Stimulated activated CD4-positive, alpha-beta T cell treated with anti-CD3 and anti-CD28 coated beads, Interleukin-15, amount 100 ng/mL, for 1 hour (primary cell): ENCODE measurements around the gene OVCA2.

ENCODE experiments used
- DNase-seq, 2 donors: peaks; one replicate each; pipeline ENCODE4 v3.0.0-alpha.2; 2020; ENCODE audit warnings: low read depth in 1 of 2, low spot score in 1 of 2

Gene OVCA2

GRCh38 chr17:2064520-2064971, 22.7 kb downstream of the OVCA2 start:
- no peak for DNase-seq

GRCh38 chr17:2064980-2065785, 23.4 kb downstream of the OVCA2 start:
- DNase-seq, result peak in 1 of 2 donors; percentile 50

- DNase-seq, result no peak
Observed at GRCh38 chr17:2065949-2066400, 24.2 kb downstream of the OVCA2 start.

GRCh38 chr17:2067048-2067561, 25.3 kb downstream of the OVCA2 start:
- DNase-seq, result no peak

GRCh38 chr17:2067608-2068024, 25.8 kb downstream of the OVCA2 start:
- DNase-seq, result no peak

DNA sequence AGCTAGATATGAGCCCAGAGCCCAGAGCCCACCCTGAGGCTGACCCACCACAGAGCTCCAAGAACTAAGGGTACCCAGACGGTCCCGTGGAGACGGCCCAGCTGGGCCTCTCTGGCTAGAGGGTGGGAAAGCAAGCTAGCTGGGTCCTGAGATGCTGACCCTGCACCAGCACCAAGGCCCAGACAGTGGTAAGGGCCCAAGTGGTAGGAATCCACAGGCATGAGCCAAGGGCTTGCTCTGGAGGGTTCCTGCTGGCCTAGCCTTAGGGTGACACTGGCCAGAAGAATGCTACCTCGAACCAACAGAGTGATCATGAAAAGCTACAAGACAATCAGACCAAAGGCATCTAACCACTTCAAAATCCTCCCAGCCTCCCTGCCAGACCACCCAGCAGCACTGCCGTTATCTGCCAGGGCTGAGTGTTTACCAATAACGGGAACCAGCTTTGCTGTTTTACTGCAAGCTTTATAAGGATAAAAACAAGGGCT, 26.3 kb downstream of the OVCA2 start:
- no peak for DNase-seq

- no peak for DNase-seq
Observed at GRCh38 chr17:2068519-2069051, 26.8 kb downstream of the OVCA2 start.

DNA sequence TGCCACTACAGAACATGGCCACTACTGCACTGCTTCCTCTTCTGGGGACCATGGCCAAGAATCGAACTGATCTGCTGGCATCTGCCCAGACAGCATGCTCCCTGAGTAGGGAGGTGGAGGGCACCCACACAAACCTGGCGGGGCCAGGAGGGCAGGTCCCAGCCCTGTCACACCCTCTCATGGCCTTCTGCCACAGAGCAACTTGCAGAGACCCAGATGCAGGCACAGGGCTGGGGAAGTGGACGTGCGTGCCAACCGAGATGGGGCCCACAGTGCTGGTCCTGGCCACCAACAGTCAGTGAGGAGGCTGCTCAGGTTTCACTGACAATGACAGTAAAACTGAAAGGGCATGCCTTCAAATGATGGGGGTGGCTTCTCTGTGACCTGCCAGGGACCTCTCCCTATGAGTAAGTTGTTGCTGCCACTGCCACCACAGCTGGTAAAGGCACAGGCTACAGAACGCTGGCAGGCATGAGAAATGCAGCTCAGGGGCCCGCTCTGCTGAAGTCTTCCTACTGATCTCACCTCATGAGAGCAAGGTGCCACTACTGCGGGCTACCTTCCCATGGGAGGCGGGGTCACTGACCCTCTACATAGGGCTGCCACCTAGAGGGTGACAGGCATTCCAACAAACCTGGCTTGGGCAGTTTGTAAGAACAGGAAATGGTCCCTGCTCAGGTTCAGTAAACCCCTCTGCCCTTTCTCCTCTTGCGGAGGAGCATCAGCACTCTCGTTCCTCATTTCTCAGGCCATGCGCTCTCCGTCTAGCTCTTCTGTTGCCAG, 28.6 kb downstream of the OVCA2 start:
- DNase-seq, result no peak

DNA sequence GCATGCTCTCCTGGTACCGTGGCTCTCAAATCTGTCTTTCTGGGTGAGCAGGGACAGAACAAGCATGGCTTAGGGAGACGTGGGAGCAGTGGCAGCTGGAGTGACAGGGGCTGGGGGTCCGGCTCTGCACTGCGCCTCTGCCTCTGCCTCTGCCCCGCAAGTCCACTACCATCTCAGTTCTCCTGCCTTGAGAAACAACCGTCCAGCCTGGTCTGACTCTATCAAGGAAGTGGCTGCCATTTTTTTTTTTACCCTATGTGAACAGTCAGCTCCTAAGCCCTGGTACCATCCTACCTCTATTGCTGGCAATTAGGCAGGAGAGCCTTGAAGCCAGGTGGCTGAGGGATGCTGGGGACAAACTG, 29.2 kb downstream of the OVCA2 start:
- DNase-seq, result no peak

DNA sequence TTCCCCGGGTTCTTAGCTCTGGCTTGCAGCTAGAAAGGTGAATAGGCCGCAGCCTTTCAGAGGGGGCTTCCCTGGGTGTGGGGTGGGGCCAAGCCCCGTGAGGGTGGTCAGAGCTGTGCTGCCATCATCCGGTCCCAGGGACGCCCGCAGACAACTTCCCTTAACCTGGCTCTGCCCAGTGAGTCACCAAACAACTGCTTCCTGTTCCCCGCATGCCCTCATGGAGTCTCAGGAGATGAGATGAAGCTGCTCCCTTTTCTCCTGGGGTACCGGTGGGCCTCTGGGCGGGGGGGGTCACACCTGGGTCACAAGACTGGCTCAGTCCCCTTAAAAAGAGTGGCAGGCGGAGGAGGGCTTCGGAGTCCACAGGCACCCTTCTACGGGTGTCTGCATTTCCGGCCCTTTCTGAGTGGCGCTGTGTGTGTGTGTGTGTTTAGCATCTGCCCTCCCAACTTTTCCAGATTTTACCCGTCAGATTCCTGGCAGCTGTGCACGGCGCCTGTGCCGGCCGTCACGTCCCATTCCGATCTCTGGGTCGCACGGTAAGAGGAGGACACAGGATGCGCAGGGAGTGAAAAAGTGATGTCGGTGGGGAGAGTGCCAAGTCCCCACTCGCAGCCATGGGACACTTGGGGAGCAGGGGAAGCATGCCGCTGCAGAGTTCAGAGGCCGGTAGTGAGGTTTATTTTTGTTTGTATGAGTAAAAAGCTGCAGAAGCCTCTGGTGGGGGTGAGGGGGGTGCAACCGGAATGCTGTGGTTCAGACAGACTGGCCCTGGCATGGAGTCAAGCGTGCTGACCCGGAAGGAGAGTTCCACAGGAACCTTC, 29.8 kb downstream of the OVCA2 start:
- no peak for DNase-seq

- DNase-seq, result no peak
Observed at GRCh38 chr17:2074919-2075318, 33.1 kb downstream of the OVCA2 start.

- DNase-seq, result no peak
Observed at GRCh38 chr17:2075336-2076086, 33.7 kb downstream of the OVCA2 start.

GRCh38 chr17:2076087-2076984, 34.5 kb downstream of the OVCA2 start:
- DNase-seq, result no peak

DNA sequence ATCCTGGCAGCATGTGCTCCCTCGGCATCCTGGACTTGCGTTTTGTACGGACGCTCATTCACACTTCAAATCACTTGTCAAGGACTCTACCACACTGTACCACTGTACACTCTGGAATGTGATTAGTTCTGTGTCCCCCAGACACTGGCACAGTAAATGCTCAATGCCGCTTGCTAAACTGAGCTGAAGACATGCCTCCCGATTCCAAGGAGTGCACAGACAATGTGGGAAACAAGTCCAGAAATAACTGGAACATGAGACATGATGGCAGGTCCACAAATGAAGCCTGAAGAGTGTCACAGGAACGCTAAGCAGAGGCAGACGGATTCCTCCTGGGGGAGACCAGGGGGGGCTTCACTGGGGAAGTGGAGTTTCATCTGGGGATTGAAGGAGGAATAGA, 35.2 kb downstream of the OVCA2 start:
- DNase-seq, result no peak

- no peak for DNase-seq
Observed at GRCh38 chr17:2081564-2081963, 39.7 kb downstream of the OVCA2 start.

GRCh38 chr17:2082003-2082781, 40.4 kb downstream of the OVCA2 start:
- DNase-seq, result no peak

DNA sequence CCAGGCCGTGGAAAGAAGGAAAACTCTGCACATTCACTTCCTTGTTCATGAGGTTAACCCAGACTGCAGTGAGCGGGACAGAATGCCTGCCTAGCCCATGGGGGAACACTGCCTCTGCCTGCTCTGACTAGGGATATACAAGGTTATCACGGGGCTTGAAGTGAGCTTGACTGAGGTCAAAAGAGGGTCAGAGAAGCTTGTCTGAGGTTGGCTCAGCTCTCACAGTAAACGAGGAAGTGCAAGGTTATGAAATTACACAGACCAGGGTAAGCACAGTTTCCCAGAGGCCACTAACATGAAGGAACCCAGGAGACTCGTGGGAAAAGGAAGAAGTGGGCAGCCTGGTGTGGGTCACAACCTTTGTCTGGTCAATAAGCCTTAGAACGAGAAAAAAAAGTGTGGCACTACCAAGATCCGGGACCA, 41.8 kb downstream of the OVCA2 start:
- DNase-seq, result no peak

- no peak for DNase-seq
Observed at GRCh38 chr17:2084036-2084765, 42.4 kb downstream of the OVCA2 start.
